DND-41 (cell line): Measurements from ENCODE around the gene SLC9B1.
A peak's percentile ranks its signal among the peaks of the same experiment; 100 is the strongest.

Experiments
- ATAC-seq: fragments of 200-7000 bp; cut with Tn5 transposase; 3 replicates; pipeline ENCODE4 v1.9.1; 2021; ENCODE audit warnings: low read depth; ENCODE audit not compliant: insufficient read depth
- DNase-seq: peaks from one replicate; pipeline ENCODE4 v3.0.0-alpha.2; 2020
- H2AFZ ChIP-seq: 2 replicates; pipeline ENCODE4 v1.6.0; 2012; ENCODE audit warnings: low read depth, low read length
- H3K27ac ChIP-seq: 2 replicates; pipeline ENCODE4 v1.5.1; 2012; ENCODE audit warnings: low read length, inconsistent platforms
- H3K27me3 ChIP-seq: fragments of 200-600 bp; sonication (generic); 2 replicates; pipeline ENCODE4 v1.6.0; 2012; ENCODE audit warnings: low read length, mild to moderate bottlenecking, inconsistent platforms; ENCODE audit not compliant: insufficient read depth, poor library complexity
- H3K36me3 ChIP-seq: 2 replicates; pipeline ENCODE4 v1.5.1; 2012; ENCODE audit warnings: low read length, inconsistent platforms; ENCODE audit not compliant: insufficient read depth
- H3K4me1 ChIP-seq: 2 replicates; pipeline ENCODE4 v1.5.1; 2012; ENCODE audit warnings: mild to moderate bottlenecking, low read length; ENCODE audit not compliant: insufficient read depth
- H3K4me2 ChIP-seq: 2 replicates; pipeline ENCODE4 v1.6.0; 2012; ENCODE audit warnings: mild to moderate bottlenecking, moderate library complexity, low read length, inconsistent platforms; ENCODE audit not compliant: insufficient read depth
- H3K4me3 ChIP-seq, 2 experiments: fragments of 200-600 bp in 1 of 2; shearing (Covaris generic) in 1 of 2; 2 replicates each; pipeline ENCODE4 v1.5.1; 2012 to 2016; ENCODE audit warnings: inconsistent platforms in 2 of 2, low read length in 2 of 2, mild to moderate bottlenecking in 2 of 2, low read depth in 1 of 2, moderate library complexity in 1 of 2
- H3K79me2 ChIP-seq: 2 replicates; pipeline ENCODE4 v1.6.0; 2012; ENCODE audit warnings: low read length, inconsistent platforms; ENCODE audit not compliant: insufficient read depth
- H3K9ac ChIP-seq: 2 replicates; pipeline ENCODE4 v1.6.0; 2012; ENCODE audit warnings: low read depth, mild to moderate bottlenecking, inconsistent platforms, low read length, moderate library complexity
- H3K9me3 ChIP-seq: 2 replicates; pipeline ENCODE4 v1.5.1; 2012; ENCODE audit warnings: low read length, moderate library complexity, mild to moderate bottlenecking, inconsistent platforms; ENCODE audit not compliant: insufficient read depth, severe bottlenecking
- H4K20me1 ChIP-seq: 2 replicates; pipeline ENCODE4 v1.6.0; 2012; ENCODE audit warnings: low read length; ENCODE audit not compliant: insufficient read depth
- EZH2 ChIP-seq: IDR thresholded peaks from 3 replicates; pipeline ENCODE4 v1.6.1; 2012; ENCODE audit warnings: borderline replicate concordance, low read depth, mild to moderate bottlenecking, moderate library complexity, low read length, inconsistent platforms; ENCODE audit not compliant: severe bottlenecking
- TF ChIP-seq, protein P1 (sequence below): IDR thresholded peaks from 2 replicates; pipeline ENCODE4 v1.5.1; 2012; ENCODE audit warnings: borderline replicate concordance, low read length, moderate library complexity, mild to moderate bottlenecking; ENCODE audit not compliant: poor library complexity, severe bottlenecking; ENCODE audit errors: extremely low read depth

Gene SLC9B1

DNA sequence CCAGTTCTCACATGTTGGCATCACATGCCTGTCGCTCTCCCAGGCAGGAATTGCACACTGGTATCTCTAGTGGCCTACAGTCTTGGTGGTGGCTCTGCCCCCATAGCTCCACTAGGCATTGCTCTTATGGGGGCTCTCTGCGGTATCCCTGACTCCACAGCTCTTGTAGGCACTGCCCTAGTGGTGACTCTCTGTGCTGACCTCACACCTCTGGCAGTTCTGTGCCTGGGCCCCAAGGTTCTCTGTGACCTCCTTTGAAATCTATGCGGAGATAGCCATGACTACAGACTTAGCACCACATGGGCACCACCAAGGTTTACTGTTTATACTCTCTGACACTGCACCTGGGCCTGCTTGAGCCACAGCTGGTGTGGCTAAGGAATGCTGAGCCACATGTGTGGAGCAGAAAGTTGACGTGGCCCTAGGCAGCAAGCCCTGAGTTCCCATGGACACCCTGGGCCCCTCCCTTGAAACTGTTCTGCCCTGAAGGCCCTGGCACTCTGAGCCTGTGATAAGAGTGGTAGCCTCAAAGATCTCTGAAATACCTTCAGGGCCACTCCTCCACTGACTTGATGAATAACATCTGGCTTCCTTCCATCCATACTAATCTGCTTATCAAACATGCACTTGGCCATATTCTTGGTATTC lies 8.0 kb downstream of the SLC9B1 start:
- Histone ChIP-seq H3K27me3 (no peaks in the 10 kb centered on the region), H3K9me3 (no peaks in the 10 kb centered on the region), H3K9ac (no peak overlapping the region), H3K4me2 (no peak overlapping the region), H3K4me3 (no peak overlapping the region), H3K79me2 (no peaks in the 10 kb centered on the region), H4K20me1 (no peaks in the 10 kb centered on the region), H3K4me1 (no peaks in the 10 kb centered on the region), H2AFZ (no peak overlapping the region), H3K36me3 (no peaks in the 10 kb centered on the region), H3K27ac (no peak overlapping the region)
- no peak for ATAC-seq
- DNase-seq = no peak
- TF ChIP-seq EZH2 = no peak
- TF ChIP-seq, protein P1, sequence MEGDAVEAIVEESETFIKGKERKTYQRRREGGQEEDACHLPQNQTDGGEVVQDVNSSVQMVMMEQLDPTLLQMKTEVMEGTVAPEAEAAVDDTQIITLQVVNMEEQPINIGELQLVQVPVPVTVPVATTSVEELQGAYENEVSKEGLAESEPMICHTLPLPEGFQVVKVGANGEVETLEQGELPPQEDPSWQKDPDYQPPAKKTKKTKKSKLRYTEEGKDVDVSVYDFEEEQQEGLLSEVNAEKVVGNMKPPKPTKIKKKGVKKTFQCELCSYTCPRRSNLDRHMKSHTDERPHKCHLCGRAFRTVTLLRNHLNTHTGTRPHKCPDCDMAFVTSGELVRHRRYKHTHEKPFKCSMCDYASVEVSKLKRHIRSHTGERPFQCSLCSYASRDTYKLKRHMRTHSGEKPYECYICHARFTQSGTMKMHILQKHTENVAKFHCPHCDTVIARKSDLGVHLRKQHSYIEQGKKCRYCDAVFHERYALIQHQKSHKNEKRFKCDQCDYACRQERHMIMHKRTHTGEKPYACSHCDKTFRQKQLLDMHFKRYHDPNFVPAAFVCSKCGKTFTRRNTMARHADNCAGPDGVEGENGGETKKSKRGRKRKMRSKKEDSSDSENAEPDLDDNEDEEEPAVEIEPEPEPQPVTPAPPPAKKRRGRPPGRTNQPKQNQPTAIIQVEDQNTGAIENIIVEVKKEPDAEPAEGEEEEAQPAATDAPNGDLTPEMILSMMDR = no peak

DNA sequence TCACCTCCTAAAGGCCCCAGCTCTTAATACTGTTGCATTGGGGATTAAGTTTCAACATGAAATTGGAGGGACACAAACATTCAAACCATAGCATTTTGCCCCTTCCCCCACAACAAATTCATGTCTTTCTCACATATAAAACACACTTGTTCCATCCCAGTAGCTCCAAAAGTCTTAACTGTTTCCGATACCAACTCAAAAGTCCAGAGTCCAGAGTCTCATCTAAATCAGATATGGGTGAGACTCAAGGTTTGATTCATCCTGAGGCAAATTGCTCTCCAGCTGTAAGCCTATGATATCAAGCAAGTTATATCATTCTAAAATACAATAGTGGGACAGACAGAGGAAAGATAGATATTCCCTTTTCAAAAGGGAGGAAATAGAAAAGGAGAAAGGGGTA lies 8.7 kb downstream of the SLC9B1 start:
- H2AFZ ChIP-seq = no peak overlapping the region
- H3K27me3 ChIP-seq = no peaks in the 10 kb centered on the region
- H4K20me1 ChIP-seq = no peaks in the 10 kb centered on the region
- no peaks in the 10 kb centered on the region for H3K9me3 ChIP-seq
- no peak for ATAC-seq
- no peaks in the 10 kb centered on the region for H3K79me2 ChIP-seq
- no peaks in the 10 kb centered on the region for H3K4me1 ChIP-seq
- no peak overlapping the region for H3K4me2 ChIP-seq
- H3K4me3 ChIP-seq = no peak overlapping the region
- TF ChIP-seq, protein P1 = no peak
- TF ChIP-seq EZH2 = no peak
- no peak overlapping the region for H3K27ac ChIP-seq
- no peak for DNase-seq
- no peaks in the 10 kb centered on the region for H3K36me3 ChIP-seq
- no peak overlapping the region for H3K9ac ChIP-seq

DNA sequence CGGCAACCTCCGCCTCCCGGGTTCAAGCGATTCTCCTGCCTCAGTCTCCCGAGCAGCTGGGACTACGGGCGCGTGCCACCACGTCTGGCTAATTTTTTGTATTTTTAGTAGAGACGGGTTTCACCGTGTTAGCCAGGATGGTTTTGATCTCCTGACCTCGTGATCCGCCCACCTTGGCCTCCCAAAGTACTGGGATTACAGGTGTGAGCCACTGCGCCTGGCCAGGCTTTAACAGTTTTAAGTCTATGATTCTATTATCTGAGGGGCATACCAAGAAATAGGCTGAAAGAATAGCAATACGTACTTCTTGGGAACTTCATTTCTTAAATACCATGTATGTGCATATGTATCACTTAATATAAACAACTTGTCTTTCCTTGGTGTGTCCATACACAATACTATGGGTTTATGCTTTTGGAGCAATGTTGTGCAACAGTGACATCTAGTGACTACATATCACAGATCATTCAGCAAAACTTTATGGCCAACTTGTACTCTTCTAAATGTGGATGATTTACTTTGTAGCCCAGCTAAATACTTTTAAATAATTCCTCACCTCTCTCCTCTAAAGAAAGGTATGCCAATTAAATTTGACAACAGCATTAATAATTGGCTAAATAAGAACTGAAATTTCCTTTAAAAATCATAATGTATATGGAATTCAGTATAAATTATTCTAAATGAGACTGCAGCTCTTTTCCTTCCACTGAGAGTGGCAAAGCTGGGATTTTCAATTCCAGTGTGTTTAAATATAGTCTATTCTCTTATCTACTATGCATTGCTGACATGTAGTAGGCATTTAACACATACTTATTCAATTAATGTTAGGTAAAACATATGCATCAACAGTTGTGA lies 10.4 kb downstream of the SLC9B1 start:
- no peaks in the 10 kb centered on the region for H4K20me1 ChIP-seq
- peak; percentile 97 for ATAC-seq
- no peaks in the 10 kb centered on the region for H3K27me3 ChIP-seq

More for the DNA sequence above, 10.4 kb downstream of the SLC9B1 start:
- Histone ChIP-seq H3K4me1 (no peaks in the 10 kb centered on the region), H3K9me3 (no peaks in the 10 kb centered on the region), H3K4me3 (no peak overlapping the region), H3K36me3 (no peaks in the 10 kb centered on the region), H3K27ac (no peak overlapping the region), H2AFZ (no peak overlapping the region), H3K79me2 (no peaks in the 10 kb centered on the region), H3K4me2 (no peak overlapping the region), H3K9ac (no peak overlapping the region)
- no peak for TF ChIP-seq EZH2
- TF ChIP-seq, protein P1 = peak; percentile 85
- DNase-seq = peak; percentile 32
